IPS DF 19.7 (cell line): ENCODE measurements around the gene FHOD3.
"Not testable (repeated sequence)": the region's sequence is repeated elsewhere in the genome, so short reads cannot be mapped to it uniquely, and the experiment has no call there.

Experiments used
- DNase-seq: peaks from one replicate; pipeline ENCODE4 v3.0.0-alpha.2; 2013; ENCODE audit warnings: low read depth, low spot score

Gene FHOD3

DNA sequence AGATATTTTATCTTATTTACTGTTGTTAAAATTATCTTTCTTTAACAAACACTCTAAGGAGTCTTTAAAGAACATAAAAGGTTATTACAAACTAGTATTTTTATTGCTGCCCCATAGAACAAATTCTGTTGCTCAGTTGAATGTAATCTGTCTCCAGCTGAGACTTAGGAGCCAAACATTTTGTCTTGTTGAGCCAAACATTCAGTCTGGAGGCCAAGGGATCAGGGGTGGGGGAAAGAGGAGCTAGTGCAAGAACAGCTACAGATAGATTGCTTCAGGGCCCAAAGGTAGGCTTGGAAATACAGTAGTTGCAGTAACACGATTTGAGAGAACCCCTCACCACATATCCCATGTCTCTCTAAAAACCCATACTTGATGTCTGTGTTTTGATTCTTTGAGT lies 480.1 kb downstream of the FHOD3 start:
- no peak for DNase-seq

DNA sequence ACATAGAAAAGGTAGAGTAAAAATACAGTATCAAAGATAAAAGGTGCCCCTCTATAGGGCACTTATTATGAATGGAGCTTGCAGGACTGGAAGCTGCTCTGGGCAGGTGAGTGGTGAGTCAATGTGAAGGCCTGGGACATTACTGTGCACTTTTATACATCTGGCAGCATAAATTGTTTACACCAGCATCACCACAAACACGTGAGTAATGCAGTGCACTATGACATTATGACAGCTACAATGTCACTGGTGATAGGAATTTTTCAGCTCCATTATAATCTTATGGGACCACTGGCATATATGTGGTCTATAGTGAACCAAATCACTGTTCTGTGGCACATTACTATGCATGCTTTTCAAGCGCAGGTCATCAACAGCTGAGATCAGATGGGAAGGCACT lies 483.2 kb downstream of the FHOD3 start:
- no peak for DNase-seq

DNA sequence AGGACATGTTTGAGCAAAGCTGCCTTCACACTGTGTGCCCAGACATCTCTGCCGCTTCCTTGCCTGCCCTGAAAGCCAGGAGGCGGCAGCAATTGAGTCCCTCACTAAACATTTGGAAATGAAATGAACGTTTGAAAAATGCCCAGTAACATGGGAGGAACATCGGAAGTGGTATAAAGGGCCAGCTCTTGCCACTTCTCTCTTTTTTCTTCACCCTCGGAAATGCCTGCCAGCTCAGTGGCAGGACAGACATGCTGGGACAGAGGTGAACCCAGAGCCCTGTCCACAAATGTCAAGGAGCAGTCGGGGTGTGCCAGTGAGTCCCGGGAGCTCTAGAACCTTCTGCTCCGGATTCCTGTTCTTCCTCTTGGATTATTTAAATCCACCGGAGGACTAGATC lies 485.2 kb downstream of the FHOD3 start:
- no peak for DNase-seq

DNA sequence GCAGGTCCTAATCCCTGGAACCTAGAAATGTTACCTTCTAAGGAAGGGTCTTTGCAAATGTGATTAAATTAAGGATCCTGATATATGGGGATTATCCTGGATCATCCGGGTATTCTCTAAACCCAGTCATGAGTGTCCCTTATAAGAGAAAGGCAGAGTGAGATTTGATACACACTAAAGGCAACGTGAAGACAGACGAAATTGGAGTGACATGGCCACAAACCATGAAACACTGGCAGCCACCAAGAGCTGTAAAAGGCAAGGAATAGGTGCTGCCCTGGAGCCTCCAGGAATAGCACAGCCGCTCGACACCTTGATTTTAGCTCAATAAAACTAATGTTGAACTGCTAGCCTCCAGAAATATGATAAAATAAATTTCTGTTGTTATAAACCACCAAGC lies 486.3 kb downstream of the FHOD3 start:
- DNase-seq, result no peak

DNA sequence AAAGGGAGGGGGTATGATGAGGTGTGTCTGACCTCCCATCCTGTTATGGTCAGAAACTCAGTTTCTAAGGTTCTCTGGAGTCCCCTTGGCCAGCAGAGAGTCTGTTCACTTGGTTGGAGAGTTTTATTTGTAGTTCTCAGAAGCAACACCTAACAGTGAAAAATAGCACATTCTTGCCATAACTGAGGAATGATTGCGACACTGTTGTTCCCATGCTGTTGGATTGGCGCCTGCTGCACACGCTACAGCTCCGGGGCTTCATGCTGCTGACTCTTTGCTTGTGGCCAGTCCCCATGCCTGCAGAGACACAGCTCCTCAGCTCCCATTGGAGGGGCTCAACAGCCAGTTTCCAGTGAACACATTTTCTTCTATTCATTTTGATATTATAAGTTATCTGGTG lies 489.2 kb downstream of the FHOD3 start:
- no peak for DNase-seq

DNA sequence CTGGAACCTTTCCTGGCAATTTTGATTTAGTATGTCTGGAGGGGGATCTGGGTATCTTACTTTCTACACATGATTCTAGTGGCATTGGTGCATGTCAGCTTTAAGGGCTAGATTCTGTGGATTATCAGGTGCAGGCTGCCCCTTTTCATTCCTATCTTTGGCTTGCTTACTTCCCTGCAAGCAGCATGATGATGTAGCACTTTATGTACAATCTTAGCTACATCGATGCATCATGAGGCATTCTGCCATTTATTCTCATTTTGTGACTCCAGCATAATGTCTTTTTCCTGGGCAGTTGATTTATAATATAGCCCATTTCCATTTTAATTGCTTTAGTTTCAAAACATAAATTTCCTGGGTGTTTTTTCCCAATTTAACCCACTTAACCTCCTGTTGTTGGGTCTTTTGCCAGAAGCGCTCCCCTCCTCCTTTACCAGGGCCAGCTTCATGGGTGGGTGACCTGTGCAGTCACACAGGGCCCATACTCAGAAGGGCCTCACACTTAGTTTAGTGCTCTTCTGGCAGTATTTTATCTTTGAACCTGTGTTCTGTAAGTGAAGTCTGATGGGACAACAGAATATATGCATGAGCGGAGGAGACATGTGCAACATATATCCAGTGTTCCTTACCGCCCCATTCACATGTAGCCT lies 495.2 kb downstream of the FHOD3 start:
- DNase-seq, result no peak

DNA sequence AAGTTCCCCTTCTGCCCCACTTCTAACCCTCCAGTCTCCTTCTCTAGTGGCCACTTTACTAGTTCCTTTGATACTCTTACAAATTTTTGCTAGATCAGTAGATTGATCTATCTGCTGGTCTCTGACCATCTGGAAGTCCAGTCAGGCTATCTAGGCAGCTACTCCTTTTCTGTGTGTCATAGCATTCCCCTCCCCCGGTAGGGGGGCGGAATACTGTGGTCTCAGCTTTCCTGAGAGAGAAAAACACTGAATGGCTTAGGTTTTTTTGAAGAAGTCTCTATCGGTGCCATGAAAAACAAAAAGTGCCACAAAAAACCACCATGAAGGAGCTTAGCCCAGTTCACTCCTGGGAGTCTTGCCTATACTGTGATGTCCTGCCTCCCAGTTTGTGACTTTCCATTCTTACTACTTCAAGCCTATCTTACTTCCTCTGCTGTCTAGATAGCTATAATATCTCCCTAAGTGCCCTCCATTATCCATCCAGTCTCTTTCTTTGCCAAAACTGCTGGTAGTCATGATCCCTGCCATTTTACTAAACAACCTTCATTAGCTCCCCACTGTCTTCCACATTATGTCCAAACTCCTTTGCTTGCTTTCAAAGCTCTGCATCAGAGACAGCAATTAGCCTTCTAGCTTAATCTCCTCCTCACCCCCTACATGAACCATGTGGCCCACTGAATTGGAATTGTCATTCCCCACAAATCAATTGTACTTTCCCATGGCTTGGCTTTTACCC lies 501.4 kb downstream of the FHOD3 start:
- DNase-seq, result no peak

DNA sequence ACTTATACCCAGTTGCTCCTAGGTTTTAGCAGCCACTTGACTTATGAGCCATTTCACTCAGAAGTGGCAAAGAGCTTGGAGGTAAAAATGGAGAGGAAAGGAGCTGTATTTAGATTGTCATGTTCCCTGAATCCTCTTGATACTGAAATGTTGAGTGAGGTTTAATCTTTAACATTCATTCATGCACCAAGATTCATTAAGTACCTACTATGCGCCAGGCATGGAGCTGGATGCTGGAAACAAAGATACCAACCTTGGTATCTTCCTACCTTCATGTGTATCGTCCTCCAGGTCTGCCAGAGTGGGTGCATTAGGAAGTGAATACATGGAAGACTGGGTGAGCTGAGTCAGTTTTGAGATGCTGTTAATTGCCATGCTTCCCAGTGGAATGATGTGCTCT lies 507.6 kb downstream of the FHOD3 start:
- no peak for DNase-seq

DNA sequence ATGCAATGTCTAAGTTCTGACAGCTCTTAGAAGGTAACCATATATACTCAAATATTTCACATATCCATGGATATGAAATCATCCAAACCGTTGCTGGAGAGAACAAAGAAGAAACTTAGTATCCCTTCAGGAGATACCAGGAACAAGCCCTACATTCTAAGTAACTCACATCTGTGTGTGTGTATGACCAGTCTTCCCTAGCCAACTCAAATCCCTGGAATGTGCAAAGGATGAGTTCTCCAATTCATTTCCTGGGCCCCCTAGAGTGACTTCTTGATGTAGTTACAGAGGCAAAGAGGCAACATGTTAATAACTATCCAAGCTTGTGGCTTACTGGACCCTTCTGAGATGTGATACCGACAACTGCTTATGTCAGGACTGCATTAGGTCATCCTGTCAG lies 511.2 kb downstream of the FHOD3 start:
- no peak for DNase-seq

DNA sequence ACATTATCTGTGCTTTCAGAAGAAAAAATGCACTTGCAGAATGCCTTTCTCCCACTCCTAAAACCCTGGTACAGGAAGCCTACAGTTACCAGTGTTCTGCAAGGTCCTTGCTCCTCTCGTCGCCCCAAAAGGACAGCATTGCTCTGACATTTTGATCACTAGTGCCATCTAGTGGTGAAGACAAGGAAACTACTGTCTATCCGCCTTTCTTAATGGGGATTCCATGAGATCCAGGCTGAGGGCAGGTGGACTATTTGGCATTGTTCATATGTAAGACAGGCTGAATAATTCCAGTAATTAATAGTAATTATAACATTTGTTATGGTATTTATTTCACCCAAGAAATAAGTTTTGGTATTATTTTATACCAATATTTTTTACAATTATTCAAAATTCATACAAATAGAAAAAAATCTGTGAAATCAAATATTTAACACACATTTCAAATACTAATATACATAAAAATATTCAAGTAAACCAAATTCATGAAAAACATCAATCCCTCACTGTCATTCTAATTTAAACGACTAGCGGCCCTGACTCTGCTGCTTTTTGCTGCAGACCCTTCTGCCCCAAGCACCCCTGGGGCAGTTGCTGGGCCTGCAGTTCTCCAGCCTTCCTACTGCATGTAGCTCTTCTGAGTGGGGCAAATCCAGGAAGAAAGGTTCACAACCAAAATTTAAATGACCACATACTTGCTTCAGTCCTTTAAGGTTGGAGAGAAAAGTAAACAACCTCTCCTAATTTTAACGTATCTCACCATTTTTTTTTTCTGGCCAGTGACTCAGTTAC lies 512.3 kb downstream of the FHOD3 start:
- DNase-seq, result no peak

DNA sequence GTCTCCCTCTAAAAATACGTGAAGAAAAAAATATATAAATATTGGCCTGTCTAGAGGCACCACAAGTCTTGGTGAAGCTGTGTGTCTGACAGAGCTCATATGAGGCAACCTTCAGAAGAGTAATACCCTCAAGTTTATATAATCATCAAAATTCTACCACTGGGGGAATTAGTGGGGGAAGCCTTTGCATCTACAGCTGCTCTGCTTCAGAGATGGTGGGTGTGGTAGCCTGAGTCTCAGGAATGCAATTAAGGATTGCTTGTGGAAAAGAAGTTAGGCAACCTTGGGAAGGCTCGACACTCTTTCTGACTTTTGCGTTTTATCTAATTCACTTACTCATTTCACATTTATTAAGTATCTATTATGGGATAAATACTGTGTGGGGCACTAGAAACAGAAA lies 513.9 kb downstream of the FHOD3 start:
- DNase-seq, result no peak

DNA sequence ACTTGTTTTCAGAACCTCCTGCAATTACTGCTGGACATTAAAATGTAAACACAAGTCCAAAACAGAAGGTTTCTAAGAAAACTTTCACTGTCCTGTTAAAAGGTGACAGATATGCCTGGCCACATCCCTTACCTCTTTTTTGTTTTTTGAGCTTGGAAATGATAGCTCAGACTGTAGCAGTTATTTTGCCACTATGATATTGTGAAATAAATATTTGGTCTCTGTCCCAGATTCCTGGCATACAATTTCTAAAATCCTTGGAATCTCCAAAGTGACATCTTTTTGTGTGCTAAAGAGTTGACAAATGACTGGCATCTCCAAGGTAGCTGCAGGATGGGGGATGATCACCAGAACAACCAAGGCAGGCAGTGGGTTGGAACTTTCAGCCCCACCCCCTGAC lies 514.4 kb downstream of the FHOD3 start:
- DNase-seq, result no peak

DNA sequence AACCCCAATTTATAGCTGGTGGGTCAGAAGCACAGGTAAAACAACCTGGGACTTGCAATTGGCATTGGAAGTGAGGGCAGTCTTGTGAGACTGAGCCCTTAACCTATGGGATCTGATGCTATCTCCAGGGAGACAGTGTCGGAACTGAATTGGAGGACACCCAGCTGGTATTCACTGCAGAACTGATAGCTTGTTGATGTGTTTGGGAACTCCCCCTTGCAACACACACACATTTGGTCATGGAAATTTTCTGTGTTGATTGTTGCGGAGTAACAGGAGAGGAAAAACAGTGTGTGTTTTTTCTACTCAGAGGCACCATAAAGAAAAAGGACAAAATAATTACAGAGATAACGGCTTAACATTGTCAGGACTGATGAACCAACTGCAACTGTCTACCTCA lies 515.2 kb downstream of the FHOD3 start:
- DNase-seq, result no peak

DNA sequence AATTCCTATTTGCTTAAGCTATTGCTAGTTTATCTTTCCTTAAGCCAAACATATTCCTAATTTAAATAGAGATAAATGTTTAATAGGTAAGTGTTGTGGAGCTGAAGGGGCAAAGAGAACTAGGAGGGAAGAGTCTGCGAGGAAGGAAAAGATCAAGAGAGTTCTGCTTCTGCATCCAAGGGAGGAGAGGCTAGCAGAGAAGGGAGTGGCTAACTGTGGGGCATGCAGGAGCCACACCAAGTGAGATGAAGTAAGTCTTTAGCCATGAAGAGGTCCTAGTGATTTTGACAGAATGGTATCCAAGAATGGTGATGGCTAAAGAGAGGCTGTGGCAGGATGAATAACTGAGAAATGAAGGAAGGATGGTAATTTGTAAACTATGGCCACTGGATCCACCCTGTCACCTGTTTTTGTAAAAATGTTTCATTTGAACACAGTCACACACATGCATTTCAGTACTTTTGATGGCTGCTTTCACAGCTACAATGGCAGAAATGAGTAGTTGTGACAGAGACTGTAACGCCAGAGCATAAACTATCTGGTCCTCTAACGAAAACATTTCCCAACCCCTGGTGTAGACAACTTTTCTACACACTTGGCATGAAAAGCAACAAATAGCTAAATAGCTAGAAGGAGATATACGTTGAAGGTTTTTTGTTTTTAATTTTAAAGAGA lies 515.7 kb downstream of the FHOD3 start:
- DNase-seq, result no peak

DNA sequence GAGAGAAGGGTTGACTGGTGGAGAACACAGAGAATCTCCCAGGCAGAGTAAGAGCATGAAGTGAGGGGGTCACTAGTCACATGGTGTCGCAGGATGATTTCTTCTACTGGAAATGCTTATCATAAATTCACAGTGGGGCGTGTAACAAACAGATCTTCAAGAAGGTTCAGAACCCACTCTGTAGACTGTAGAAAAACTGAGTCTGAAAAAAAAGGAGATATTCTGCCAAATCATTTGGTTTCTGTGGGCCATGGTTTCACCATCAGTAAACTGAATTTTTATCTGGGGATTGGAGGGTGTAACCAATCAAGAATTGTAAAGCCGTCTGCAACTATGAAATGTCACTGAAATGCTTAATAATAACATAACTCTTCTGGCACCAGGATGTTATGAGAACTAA lies 516.3 kb downstream of the FHOD3 start:
- DNase-seq, result no peak

DNA sequence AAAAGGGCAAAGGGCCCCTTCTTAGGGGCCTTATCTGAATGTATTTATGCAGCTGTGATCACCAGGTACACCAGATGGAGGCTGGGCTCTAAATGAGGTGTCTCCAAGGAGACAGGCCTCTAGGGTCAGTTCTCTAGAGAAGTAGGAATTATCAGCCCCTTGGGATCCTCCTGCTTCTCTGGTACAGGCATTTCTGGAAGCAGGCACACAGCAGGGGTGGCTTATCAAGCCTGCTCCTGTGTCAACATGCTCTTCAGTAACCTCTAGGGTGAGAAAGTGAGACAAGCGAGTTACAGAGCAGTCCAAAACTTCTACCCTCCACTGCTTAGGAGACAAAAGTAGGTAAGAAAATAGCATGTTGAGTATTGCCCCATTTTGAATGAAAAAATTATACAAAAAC lies 517.5 kb downstream of the FHOD3 start:
- no peak for DNase-seq

DNA sequence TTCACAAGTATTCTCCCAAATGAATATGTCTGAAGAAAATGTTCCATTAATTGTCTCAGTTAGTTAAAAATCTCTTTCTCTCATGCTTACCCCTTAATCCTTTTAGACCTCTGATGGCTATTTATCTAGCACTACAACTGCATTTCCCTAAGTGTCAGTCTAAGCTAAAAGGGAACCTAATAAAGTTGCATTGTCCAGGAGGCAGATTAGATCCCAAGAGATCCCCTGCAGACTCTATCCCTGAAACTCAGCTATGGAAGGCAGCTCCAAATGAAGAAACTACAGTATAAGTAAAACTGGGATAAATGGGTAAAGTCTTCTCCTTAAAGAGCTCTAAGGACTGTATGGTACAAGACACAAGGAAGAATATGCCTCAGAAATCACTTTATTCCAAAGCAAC lies 518.6 kb downstream of the FHOD3 start:
- not testable (repeated sequence) for DNase-seq

DNA sequence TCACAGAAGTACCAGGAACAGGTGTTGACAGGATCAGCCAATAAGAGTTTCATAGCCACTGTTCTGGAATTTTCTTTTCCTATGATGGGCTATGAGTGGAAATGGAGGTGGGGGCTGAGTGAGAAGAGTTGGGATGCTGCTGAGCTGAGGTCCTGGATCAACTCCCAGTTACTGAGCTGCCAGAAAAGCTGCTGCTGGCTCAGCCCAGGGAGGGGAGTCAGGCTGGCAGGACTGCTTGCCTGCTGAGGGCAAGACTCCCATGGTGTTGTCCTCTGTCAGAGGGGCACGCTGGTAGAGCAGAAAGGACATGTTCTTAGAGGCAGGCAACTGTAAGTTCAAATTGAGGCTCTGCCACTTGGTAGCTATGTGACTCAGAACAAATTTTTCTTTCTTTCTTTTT lies 519.5 kb downstream of the FHOD3 start:
- DNase-seq, result no peak

DNA sequence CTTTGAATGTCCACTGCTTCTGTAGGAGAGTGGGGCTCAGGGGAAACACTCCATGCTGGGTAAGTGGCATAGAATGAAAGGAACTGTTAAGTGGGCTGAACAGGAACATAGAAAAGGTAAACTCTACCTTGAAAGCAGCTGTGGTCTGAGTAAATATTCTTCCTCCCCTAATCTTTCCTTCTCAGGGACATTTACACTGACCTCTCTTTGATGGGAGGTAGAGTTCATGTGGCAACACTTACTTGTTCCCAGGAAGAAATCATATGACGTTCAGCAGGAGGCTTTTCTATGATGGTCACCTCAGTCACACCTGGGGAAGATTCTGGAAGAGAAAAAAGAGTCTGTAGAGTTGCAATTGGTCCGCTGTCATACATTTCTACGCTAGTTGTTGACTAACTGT lies 521.1 kb downstream of the FHOD3 start:
- no peak for DNase-seq

DNA sequence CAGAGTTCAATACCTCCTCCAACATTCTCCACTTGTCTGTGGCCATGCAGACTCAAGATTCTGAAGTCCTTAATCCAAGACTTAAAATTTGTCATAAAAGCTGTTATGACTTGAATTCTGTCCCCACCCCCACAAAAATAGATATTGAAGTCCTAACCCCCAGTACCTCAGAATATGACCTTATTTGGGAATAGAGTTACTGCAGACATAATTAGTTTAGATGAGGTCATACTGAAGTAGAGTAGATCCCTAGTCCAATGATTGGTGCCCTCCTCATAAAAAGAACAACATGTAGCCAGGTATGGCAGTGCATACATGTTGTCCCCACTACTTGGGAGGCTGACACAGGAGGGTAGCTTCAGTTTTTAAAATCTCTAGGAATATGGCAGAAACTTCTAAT lies 522.1 kb downstream of the FHOD3 start:
- DNase-seq, result no peak

DNA sequence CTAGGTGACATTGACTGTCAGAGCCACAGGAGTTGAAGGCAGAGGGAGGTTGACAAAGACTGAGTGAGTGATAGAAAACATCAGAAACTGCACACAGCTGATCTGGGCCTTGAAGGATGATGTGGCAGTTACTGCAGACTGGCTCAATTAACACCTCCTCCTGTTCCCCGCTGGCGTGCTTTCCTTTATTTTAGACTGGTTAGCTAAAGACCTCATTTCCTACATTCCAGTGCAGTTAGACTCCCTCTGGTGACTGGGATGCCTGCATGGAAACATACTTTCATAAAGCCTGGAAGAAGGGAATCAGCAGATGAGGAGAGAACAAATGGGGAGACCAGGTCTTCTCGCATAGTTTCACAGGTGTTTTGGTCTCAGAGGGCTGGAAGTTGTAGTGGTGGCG lies 524.2 kb downstream of the FHOD3 start:
- no peak for DNase-seq

DNA sequence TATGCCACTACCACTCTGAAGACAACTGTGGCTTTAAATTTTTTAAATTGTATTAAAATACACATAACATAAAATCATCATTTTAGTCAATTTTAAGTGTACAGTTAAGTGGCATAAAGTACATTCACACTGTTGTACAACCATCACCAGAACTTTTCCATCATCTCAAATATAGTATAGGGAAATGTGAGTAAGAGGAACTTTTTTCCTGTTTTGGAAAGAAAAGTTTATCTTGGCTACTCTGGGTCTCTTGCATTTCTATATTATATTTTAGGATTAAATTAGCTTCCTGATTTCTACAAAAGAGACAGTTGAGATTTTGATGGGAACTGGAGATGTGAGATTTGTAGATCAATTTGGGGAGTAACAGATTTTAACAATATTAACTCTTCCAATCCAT lies 528.0 kb downstream of the FHOD3 start:
- no peak for DNase-seq
